Measurements from ENCODE around the gene PRMT1.

- TF ChIP-seq SNRNP70 (optimal IDR thresholded peaks at IDR 0.05; ENCODE audit: low read depth, low read length) (no peak), CBX2 (IDR thresholded peaks at IDR 0.05; ENCODE audit: insufficient read depth, low read length, poor library complexity, severe bottlenecking) (no peak)
These were observed 10.1 kb downstream of the PRMT1 start for GRCh38 chr19:49687150-49687549.
